Stimulated activated CD8-positive, alpha-beta memory T cell treated with anti-CD3 and anti-CD28 coated beads, Interleukin-12 subunit alpha, Interleukin-12 subunit beta, amount 100 ng/mL, for 4 hours (primary cell): ENCODE data around the gene TXLNG.

ENCODE experiments used
- DNase-seq: peaks from one replicate; pipeline ENCODE4 v3.0.0-alpha.2; 2020; ENCODE audit warnings: low read depth

Gene TXLNG

DNA sequence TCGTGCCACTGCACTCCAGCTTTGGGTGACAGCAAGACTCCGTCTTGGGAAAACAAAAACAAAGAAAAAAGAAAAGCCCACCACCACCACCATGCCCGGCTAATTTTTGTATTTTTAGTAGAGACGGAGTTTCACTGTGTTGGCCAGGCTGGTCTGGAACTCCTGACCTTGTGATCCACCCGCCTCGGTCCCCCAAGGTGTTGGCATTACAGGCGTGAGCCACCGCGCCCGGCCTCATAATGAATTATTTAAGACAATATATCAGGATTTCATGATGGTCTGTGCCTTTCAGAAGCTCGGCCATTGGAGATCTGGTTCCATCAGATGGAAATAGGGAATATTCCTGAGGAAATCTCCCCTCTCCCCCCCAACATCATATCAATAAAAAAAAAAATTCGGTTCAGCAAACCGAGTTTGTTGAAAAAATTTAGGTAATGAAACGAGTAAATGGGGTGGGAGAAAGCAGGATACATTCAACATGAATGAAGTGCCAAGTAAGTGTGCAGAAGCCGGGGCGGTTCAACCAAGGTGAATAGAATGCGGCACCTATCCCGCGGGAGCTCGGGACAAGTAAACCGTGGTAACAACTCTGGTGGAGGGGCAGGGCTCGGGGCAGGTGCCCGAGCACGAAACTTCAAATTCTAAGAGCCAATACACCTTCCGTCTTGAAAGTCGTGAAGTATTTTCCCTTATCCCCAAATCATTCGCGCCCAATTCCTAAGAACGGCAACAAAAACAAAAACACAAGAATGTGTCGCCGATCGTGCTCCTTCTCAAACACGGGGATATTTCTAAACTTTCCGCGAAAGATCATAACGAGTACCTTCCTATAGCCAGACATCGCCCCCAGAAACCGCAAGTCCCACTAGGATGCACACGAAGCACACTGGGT is 773 bp upstream of the TXLNG start:
- DNase-seq: peak; percentile 2

DNA sequence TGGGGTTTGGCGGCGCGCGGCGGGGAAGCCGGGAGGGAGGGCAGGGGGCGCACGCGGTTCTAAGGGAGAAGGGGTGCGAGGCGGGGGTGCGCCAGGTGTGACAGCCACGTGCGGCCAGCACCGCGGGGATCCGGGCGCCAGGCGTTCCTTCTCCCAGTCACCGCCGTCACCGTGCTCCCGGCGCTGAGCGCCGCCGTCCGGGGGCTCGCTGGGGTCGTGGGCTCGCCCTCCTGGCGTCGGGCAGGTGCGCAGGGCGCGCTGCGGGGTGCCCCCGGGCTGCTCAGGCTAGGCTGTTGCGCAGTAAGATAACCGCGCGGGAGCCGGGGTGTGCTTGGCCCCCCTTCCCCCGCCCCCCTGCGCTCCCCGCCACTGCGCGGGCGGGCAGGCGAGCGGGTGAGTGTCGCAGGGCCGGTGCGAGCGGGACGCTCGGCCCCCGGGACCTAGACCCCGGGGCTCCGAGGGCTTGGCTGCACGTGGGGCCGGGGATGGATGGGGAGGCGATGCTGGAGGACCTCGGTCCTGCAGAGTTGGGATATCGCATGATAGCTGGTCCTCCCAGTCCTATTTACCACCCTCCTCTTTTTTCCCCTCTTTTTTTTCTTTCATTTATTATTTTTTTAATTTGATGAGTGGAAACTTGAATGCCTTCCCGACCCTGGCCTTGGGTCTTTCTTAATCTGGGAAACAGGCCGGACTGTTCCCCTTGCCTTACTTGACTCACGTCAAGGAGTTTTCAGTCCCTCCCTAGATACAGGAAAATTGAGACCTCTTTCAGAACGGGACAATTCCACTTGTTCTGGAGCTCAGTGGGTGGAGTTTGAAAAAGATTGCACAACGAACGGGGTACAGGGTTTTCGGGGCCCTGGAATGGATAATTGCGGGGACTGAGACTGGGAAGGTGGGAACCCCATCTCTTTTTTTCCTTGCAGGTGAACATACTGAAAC is 797 bp downstream of the TXLNG start:
- DNase-seq: peak; percentile 45

DNA sequence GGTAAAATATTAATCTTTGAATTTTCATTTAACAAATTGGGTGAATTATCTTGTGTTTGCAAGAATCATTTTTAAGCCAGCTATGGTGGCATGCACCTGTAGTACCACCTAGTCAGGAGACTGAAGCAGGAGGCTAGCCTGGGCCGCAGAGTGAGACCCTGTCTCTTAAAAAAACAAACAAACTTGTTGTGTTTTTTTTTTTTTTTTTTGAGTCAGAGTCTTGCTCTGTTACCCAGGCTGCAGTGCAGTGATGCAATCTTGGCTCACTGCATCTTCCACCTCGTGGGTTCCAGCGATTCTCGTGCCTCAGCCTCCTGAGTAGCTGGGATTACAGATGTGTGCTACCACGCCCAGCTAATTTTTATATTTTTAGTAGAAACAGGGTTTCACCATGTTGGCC is 2.2 kb downstream of the TXLNG start:
- DNase-seq: no peak

DNA sequence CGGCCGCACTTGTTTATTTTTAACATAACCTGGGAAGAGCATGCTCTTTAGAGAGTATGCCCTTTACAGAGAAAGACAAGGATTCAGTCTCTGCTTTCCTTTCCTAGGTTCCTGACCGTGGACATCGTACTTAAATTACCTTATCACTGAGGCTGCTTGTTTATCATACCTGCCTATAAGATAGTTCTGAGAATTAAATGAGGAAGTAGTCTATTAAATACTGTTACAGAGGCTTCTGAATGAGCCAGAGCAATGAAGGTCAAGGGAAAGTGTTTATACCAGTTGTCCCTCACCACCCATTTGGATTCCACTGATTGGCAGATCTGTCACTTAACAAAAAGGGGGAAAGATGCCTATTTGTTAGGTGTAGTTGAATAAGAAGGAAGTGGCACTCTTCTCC is 10.0 kb downstream of the TXLNG start:
- no peak for DNase-seq

DNA sequence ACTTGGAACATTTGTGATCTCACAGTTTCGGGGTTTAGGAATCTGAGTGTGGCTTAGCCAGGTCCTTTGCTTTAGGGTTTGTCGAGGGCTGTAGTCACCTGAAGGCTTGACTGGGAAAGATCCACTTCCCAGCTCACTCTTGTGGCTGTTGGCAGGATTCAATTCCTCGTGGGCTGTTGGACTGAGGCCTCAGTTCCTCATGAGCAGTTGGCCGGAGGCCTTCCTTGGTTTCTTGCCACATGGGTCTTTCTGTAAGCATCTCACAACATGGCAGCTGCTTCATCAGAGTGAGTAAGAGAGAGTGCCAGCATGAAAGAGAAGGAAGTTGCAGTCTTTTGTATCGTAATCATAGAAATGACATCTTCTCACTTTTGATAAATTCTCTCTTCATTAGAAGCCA is 11.1 kb downstream of the TXLNG start:
- no peak for DNase-seq

DNA sequence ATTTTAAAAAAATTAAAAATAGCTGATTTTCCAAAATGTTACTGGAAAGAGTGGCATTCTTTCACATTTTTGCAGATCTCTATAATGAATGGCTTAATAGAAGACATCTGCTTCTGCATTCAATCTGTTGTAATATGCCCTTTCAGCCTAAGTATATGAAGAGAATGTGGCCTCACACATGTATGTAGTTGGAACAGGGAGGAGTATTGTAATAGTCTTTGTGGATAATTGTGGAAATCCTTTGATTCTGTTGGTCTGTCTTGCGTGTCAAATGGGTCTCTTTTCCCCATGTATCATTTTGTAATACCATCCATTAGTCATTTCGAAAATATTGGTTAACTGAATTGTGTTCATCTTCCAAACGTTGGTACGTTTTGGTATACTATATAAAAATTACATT is 11.6 kb downstream of the TXLNG start:
- DNase-seq: no peak

DNA sequence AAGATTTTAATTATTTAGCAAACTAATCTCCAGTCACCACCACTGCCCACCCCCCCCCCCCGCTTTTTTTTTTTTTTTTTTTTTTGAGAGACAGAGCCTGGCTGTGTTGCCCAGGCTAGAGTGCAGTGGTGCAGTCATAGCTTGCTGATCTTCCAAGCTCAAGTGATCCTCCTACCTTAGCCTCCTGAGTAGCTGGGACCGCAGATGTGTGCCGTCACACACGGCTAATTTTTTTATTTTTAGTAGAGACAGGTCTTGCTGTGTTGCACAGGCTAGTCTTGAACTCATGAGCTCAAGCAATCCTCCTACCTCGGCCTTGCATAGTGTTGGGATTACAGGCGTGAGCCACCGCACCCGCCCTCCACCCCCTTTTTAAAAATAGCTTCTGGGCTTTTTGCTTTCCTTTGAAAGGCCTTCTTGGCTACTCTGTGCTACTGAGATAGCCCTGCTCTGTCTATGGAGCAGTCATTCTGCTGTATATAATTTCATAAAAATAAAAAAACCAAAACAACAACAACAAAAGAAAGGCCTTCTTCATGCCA is 18.7 kb downstream of the TXLNG start:
- no peak for DNase-seq

DNA sequence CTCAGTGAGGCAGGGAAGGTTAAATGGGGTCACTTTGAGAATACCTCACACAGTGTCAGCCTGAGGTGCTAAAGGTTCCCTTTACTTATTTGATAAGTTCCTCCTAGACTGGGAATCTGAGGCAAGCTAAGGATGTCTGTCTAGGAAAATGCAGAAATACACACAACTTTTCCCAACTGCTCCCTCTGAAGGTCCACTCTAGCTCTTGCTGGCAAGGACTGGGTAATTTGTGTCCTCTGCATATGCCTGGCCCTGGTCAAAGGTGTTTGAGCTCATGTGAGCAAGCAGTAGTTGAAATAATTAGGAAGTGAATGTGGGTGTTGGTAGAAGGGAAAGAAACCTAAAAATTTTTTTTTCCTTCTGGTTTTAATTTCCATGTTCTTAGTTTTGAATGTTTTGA is 21.3 kb downstream of the TXLNG start:
- DNase-seq: no peak

DNA sequence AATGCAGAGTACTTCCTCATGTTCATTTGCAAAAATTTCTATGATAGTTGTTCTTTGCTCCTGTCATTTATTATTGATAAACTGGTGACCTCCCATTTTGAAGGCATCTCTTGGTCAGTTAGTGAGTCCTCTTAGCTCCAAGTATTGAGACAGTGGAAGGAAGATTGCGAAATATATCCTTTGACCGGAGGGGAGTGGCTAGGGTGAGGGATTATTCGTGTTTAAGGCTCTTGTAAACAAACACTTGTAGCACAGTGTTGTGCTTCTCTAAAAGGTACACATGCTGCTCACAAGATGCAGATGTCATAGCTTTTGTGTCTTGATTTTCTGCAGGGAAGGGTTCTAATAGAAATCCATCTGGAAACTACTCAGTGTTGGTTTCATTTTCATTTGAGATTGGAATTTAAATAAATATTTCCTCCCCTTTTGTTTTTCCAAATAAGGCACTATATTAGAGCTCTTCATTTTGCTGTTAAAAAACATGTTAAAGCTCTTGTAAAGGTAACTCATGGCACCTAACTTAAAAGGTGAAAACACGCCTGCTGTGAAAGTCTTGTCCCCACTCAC is 21.8 kb downstream of the TXLNG start:
- DNase-seq: no peak

DNA sequence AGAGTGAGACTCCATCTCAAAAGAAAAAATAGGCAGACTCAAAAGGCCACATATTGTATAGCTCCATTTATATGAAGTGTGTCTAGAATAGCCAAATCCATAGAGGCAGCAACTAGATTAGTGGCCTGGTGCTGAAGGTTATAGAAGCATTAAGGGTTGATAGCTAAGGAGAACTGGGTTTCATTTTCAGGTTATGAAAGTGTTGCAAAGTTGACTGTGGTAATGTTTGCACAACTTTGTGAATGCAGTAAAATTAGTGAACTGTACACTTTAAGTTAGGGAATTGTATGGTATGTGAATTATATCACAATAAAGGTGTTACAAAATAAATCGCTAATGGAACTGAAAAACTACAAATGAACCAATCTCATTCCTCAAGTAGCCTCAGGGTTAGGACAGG is 28.3 kb downstream of the TXLNG start:
- no peak for DNase-seq

DNA sequence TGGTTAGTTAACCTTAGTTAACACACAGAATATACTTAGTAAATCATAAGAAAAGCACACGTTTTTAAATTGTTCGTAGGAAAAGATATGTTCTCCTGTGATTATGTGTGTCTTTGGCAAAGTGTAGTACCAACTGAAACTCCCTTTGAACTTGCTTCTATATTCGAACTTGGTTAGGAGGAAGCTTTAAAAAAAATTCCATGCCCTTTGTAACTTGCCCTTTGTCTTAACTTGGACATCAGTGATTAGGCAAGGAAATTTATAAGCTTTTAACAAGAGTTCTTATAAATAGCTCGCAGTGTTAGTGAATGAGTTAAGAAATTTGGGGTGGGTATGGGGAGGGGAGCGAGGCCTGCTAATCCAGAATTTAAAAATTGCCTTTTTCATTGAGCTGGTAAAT is 33.4 kb downstream of the TXLNG start:
- DNase-seq: no peak

DNA sequence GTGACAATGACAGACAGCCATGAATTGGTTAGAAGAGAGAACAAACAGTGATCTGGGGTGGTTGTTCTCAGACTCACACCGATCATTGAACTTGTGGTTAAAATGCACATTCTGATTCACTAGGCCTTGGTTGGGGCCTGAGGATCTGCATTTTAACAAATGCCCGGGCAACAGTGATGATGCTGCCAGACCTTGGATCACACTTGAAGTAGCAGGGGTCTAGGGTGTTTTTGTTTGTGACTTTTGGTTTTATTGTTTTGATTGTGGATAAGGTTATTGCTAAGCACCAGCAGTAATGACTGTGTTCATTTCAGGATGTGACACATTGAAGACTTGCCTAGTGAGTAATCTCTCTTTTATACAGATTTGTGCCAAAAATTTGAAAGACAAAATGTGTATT is 36.5 kb downstream of the TXLNG start:
- DNase-seq: no peak

DNA sequence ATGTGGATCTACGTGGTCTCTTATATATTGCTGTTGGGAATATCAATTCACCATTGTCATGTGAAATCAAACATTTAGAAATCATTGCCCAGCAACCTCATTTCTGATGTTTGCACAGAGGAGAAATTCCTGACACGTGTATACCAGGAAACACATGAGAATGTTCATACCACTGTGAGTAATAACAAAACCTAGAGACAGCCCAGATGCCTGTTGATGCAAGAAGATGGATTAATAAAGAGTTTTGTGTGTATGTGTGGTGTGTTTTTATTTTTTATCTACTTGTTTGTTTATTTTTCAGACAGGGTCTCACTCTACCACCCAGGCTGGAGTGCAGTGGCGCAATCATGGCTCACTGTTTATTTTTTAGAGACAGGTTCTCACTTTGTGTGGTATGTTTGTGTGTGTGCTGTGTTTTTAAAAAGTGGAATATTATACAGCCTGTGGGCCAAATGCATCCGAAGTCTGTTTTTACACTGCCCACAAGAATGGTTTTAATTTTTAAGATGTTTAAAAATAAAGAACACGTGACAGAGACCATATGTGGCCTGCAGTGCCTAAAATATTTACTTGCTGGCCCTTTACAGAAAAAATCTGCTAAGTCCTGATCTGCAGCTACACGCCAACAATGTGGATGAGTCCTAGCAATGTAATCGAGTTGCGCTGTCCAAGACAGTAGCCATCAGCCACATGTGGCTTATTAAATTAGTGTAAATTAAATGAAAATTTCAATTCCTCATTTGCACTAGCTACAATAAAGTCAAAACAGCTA is 39.2 kb downstream of the TXLNG start:
- no peak for DNase-seq

DNA sequence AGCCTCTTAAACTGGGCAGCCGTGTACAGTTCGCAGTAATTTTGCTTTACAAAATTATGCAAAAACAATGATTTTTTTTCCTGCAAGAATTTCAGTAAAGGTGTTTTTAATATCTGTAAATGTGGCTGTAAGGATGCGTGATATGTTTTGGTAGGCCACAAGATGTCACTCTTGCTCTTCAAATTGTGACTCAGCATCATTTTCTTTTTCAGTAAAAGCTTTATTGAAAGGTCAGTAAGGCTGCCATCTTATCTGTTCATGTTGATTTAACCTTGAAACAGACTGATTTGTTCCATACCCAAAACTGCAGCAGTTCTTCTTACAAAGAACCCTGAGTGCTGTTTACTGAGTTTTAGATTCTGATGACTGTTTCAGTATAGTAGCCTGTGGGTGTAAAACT is 39.9 kb downstream of the TXLNG start:
- no peak for DNase-seq

DNA sequence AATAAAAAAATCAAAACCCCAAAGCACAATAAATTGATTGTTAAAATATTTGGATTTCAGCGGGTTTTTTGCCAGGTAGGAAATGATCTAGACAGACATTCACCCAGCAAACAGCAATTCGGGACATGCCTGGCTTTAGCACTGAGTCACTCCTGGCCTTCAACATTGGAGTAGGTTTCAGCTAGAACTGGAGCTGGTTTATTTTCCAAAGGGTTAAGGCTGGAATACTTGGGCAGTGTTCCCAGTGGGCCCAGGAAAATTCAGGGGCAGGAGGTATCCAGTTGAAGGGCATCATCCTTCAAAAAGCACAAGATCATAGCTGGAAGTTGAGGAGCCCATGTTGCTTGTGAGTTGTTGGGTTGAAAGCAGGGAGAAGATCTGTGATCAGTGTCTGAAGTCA is 41.0 kb downstream of the TXLNG start:
- no peak for DNase-seq

DNA sequence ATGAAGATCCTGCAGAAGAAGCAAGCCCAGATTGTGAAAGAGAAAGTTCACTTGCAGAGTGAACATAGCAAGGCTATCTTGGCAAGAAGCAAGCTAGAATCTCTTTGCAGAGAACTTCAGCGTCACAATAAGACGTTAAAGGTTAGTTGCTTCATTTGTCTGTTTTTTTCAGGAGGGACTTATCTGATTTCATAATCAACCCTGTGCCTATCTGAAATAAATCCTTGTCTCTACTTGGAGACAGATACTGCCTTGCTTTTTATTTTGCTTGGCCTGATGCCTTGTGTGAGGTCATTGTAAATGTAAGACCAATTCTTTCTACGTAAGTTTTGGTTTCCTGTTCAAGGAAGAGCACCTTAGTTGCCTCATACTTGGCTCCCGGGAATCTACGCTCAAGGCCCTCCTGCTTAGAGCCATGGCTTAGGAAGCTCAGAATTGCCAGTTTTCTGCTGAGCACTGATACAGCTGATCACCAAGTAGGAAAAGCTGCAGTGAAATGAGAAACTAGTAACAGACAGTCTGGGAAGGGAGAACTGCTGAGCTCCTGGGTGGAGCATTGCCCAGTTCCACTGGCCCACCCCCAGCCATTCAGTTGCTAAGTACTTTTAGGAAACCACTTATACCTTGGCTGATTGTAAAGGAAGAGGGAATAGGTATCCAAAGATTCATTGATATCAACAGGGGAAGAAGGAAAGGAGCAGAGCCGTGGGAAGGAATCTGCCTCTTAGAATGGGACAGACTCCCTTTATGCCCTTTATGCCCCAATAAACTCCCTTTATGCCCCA is 42.0 kb downstream of the TXLNG start:
- DNase-seq: no peak

DNA sequence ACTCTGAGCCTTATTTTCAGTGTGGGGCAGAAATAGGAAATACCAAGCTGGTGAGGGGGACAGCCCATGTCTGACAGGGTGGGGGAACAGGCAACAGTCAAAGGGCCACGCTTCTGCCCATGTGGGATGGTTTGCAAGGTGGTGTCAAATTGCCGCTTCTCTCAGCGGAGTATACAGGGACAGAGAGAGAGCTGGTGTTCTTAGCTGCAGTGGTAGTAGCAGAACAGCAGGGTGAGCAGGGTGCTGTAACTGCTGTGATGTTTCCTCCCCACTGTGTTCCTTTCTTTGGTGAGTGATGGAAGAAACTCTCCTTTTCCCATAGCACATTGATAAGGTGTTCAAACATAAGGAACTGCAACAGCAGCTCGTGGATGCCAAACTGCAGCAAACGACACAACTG is 46.0 kb downstream of the TXLNG start:
- no peak for DNase-seq

DNA sequence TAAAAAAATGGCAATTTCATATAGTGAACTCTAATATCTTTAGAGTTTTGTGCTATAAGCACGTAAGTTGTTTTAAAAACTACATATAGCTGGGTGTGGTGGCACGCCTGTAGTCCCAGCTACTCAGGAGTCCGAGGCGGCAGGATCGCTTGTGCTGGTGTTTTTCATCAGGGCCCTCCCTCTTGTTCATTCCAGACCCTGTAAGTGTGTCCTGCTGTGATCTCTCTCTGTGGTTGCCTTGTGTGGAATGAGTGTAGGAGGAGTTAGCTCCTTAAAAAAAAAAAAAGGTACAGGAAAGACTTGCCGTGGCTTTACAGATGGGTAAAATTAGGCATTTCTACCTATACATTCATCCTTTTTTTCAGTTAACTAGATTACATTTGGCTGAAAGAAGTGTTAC is 48.5 kb downstream of the TXLNG start:
- no peak for DNase-seq

DNA sequence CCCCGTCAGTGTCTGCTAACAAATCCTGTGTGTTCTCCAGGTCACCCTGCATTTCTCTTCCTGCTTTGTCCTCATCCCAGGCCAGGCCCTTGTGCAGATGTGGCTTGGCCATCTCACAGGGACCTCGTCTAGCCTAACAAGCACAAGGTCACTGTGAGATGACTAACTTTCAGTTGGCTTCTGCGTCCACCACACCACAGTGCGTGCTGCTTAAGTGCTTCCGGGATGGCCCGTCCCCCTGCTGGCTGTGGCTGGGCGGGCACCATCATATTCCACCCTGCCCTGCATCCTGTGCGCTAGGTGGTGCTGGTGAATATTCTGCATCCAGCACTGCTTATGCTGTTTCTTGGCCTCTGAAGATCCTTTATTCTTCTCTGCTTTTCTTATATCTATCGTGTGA is 50.1 kb downstream of the TXLNG start:
- no peak for DNase-seq

DNA sequence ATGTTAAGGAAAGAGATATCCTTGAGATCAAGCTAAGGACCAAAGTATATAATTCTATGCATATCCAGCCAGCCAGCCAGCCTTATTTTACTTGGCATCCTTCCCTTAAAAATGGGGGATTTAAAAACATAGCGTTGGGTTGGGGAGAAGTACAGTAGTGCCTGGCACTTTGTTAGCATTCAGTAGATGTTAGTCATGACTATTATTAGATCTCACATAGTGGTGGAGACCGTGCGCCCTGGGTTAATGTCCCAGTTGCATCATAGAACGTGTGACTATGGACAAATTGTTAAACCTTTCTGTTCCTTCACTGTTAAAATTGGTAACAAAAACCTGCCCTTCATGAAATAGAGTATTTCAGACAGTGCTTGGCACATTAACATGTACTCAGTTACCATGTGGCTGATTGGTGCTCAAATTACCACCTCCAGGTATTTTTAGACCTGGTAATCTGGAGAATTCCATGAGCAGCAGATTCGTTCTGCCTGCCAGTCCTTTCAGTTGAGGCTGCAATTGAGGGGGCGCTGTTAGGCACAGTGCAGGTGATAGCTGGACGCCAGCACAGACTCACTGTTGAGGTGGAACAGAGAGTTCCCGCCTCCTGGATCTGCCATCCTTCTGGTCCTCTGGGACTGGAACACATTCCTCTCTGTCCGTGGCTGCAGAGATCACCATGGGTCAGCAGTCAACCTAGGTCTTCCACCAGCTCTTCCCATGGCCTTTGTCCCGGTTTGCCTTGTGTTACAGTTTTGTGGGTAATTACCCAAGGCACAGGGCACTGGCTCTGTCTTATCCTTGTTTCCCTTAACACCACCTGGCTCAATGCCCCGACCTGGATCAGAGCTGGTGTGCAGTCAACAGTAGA is 52.2 kb downstream of the TXLNG start:
- no peak for DNase-seq
